Measurements from ENCODE around the gene KIF26B.

GRCh38 chr1:245546875-245547274 is 392.1 kb downstream of the KIF26B start:
- TF ChIP-seq EZH2 (IDR thresholded peaks at IDR 0.05; ENCODE audit: low read length) (no peak), CTCF (optimal IDR thresholded peaks at IDR 0.05 in 1 of 3, IDR thresholded peaks at IDR 0.05 in 1 of 3, conservative IDR thresholded peaks at IDR 0.05 in 1 of 3; ENCODE audit: extremely low read depth in 1 of 3, insufficient read depth in 2 of 3, low read length in 3 of 3) (no peak)
